Gastroesophageal sphincter (tissue), 4 donors: ENCODE data around the gene AHI1. TPM values are rescaled to one million over a fixed set of nuclear protein-coding genes. Genes with fewer than 3 reads are reported as not detected.
"Not testable (repeated sequence)": the region's sequence is repeated elsewhere in the genome, so short reads cannot be mapped to it uniquely, and the experiment has no call there.

Experiments
- ATAC-seq: fragments of 150-250 bp; one replicate; pipeline ENCODE4 v1.9.1; 2016; ENCODE audit warnings: mild to moderate bottlenecking, moderate library complexity
- H3K27ac ChIP-seq, 4 donors: fragments of 200-600 bp; sonication (generic) in 3 of 4; 1 replicate in 3 of 4; 2 replicates in 1 of 4; pipeline ENCODE4 v1.5.1; 2016 to 2019
- H3K27me3 ChIP-seq: fragments of 200-600 bp; sonication (generic); one replicate; pipeline ENCODE4 v1.5.1; 2019
- H3K36me3 ChIP-seq, 2 donors: fragments of 200-600 bp; sonication (generic); one replicate each; pipeline ENCODE4 v1.5.1; 2019; ENCODE audit warnings: control low read depth in 1 of 2
- H3K4me1 ChIP-seq, 3 donors: fragments of 200-600 bp; sonication (generic); 1 replicate in 2 of 3; 2 replicates in 1 of 3; pipeline ENCODE4 v1.5.1; 2016 to 2019; ENCODE audit warnings: control low read depth in 2 of 3
- H3K4me3 ChIP-seq, 2 donors: fragments of 200-600 bp; sonication (generic); one replicate each; pipeline ENCODE4 v1.5.1; 2019; ENCODE audit warnings: mild to moderate bottlenecking in 1 of 2, moderate library complexity in 1 of 2
- H3K9me3 ChIP-seq, 3 donors: fragments of 200-600 bp; sonication (generic); one replicate each; pipeline ENCODE4 v1.5.1; 2017 to 2019; ENCODE audit warnings: control low read depth in 2 of 3
- EP300 ChIP-seq: sonication (generic); formaldehyde crosslinking; IDR thresholded peaks from one replicate; pipeline ENCODE4 v1.6.1; 2017; ENCODE audit warnings: antibody characterized with exemption, mild to moderate bottlenecking
- POLR2A ChIP-seq, 2 donors: fragments of 450-650 bp; IDR thresholded peaks; one replicate each; pipeline ENCODE4 v1.6.1; 2017; ENCODE audit warnings: antibody characterized with exemption in 2 of 2, mild to moderate bottlenecking in 2 of 2, moderate library complexity in 1 of 2
- POLR2AphosphoS5 ChIP-seq: sonication (generic); formaldehyde crosslinking; IDR thresholded peaks from one replicate; pipeline ENCODE4 v1.6.1; 2017; ENCODE audit warnings: antibody characterized with exemption
- WGBS, 2 donors: methylation state at CpG; one replicate each; pipeline ENCODE4 v1.1.5; 2018; ENCODE audit warnings: low coverage in 1 of 2; 5-methylcytosine and 5-hydroxymethylcytosine counted together
- total RNA-seq, 4 donors: library from RNA; depleted of rRNA; stranded (reverse); fragments of >200 nt; gene quantifications; one replicate each; pipeline ENCODE4 v1.1.0, GENCODE V29; 2016
- TF ChIP-seq, protein P1 (sequence below), 4 experiments: fragments of 200-600 bp in 2 of 4; fragments of 450-650 bp in 2 of 4; sonication (generic) in 1 of 4; IDR thresholded peaks; one replicate each; pipeline ENCODE4 v1.5.1; 2017 to 2019; ENCODE audit warnings: antibody characterized with exemption in 4 of 4, mild to moderate bottlenecking in 2 of 4, moderate library complexity in 2 of 4

AHI1 gene
- total RNA-seq, 4 donors from 2014 or later: 16.7 to 35.9 (median 27.0) TPM

DNA sequence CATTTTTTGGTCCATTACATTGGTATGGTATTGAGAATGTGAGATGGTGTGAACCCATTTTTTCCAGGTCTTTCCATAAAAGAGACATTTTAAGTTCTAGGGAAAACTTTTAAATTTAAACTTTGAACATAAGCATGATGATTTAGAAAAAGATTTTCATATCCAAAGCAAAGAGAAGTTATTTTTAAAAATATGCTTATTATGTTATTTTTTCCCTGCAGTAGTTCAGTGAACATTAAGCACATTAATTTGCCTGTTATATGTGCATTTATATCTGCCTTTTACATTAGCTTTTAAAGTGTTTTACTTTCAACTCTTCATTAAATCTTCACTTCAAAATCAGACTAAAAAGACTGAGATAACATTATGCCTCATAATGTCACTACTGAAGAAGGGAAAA, 116.7 kb downstream of the AHI1 start:
- no peaks in the 10 kb centered on the region for H3K27me3 ChIP-seq
- H3K36me3 ChIP-seq: no peaks in the 10 kb centered on the region
- H3K4me3 ChIP-seq: no peak overlapping the region
- no peaks in the 10 kb centered on the region for H3K9me3 ChIP-seq
- no peak for ATAC-seq
- H3K27ac ChIP-seq: no peak overlapping the region
- no peak for TF ChIP-seq POLR2A (IDR thresholded peaks at IDR 0.05)
- TF ChIP-seq, protein P1, sequence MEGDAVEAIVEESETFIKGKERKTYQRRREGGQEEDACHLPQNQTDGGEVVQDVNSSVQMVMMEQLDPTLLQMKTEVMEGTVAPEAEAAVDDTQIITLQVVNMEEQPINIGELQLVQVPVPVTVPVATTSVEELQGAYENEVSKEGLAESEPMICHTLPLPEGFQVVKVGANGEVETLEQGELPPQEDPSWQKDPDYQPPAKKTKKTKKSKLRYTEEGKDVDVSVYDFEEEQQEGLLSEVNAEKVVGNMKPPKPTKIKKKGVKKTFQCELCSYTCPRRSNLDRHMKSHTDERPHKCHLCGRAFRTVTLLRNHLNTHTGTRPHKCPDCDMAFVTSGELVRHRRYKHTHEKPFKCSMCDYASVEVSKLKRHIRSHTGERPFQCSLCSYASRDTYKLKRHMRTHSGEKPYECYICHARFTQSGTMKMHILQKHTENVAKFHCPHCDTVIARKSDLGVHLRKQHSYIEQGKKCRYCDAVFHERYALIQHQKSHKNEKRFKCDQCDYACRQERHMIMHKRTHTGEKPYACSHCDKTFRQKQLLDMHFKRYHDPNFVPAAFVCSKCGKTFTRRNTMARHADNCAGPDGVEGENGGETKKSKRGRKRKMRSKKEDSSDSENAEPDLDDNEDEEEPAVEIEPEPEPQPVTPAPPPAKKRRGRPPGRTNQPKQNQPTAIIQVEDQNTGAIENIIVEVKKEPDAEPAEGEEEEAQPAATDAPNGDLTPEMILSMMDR (IDR thresholded peaks at IDR 0.05): no peak
- no peak for TF ChIP-seq POLR2AphosphoS5
- no peak for TF ChIP-seq EP300
- H3K4me1 ChIP-seq: no peaks in the 10 kb centered on the region

DNA sequence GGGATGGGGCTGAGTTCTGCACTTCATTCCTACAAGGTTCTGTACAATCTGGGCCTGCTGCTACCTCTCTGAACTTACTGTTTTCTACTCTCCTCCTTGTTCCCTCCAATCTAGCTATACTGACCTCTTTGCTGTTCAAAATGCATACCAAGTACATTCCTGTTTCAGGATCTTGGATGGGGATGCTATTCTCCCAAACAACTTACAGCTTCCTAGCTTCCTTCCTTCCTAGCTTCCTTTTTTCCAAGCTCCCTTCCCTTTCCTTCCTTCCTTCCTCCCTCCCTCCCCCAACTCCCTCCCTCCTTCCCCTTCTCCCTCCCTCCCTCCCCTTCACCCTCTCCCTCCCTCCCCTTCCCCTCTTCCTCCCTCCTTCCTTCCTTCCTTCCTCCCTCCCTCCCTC, 117.9 kb downstream of the AHI1 start:
- H3K9me3 ChIP-seq: no peaks in the 10 kb centered on the region
- no peaks in the 10 kb centered on the region for H3K36me3 ChIP-seq
- H3K27me3 ChIP-seq: no peaks in the 10 kb centered on the region
- H3K27ac ChIP-seq: no peak overlapping the region
- TF ChIP-seq POLR2AphosphoS5 (no peak), POLR2A (IDR thresholded peaks at IDR 0.05) (no peak), EP300 (no peak)
- TF ChIP-seq, protein P1 (IDR thresholded peaks at IDR 0.05): no peak
- ATAC-seq: no peak
- no peak overlapping the region for H3K4me3 ChIP-seq
- H3K4me1 ChIP-seq: no peaks in the 10 kb centered on the region

DNA sequence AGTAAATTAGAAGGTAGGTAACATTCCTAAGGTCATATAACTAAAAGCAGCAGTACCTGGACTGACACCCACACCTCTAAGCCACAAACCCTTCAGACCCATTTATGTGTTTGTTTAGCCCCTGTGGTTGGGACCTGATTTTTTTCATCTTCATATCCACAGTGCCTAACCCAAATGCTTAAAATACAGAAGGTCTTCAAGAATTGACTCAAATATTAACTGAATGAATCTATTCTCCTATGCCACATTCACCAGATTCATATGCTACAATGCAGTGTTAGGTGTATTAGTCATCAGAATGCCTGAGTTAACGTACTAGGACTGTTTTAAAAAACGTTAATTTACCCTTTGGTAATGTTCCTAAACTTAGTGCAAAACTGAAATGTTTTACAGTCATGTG, 124.8 kb downstream of the AHI1 start:
- peaks cover 0 to 13% of the 10 kb centered on the region in 2 donors for H3K36me3 ChIP-seq
- WGBS, 2 donors: 65 to 80% methylated on average over 2 of the region's 2 CpGs
- no peaks in the 10 kb centered on the region for H3K27me3 ChIP-seq
- no peak overlapping the region for H3K27ac ChIP-seq
- H3K9me3 ChIP-seq: no peaks in the 10 kb centered on the region
- ATAC-seq: no peak
- TF ChIP-seq, protein P1 (IDR thresholded peaks at IDR 0.05): no peak
- TF ChIP-seq POLR2A (IDR thresholded peaks at IDR 0.05): no peak
- no peak for TF ChIP-seq POLR2AphosphoS5
- no peak for TF ChIP-seq EP300
- no peaks in the 10 kb centered on the region for H3K4me1 ChIP-seq
- no peak overlapping the region for H3K4me3 ChIP-seq

DNA sequence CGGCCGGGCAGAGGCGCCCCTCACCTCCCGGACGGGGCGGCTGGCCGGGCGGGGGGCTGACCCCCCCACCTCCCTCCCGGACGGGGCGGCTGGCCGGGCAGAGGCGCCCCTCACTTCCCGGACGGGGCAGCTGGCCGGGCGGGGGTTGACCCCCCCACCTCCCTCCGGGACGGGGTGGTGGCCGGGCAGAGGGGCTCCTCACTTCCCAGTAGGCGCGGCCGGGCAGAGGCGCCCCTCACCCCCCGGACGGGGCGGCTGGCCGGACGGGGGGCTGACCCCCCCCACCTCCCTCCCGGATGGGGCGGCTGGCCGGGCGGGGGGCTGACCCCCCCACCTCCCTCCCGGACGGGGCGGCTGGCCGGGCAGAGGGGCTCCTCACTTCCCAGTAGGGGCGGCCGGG, 133.9 kb downstream of the AHI1 start:
- WGBS, 2 donors: no CpG with 5 or more reads among the region's 39 CpGs
- not testable (repeated sequence) for H3K36me3 ChIP-seq, H3K27me3 ChIP-seq, H3K4me1 ChIP-seq, H3K27ac ChIP-seq, ATAC-seq, H3K4me3 ChIP-seq
- peaks cover 0 to 13% (median 0%) of the 10 kb centered on the region in 3 donors for H3K9me3 ChIP-seq

DNA sequence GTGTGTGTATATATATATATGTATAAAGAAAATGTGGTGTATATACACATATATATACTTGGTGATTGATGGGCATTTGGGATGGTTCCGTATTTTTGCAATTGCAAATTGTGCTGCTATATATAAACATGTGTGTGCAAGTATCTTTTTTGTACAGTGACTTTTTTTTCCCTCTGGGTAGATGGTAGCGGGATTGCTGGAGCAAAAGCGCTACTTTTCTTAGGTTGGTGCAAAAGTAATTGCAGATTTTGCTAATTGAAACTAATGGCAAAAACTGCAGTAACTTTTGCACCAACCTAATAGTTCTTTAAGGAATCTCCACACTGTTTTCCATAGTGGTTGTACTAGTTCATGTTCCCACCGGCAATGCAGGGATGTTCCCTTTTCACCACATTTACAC, 135.4 kb downstream of the AHI1 start:
- WGBS, 2 donors: 87 to 95% methylated on average over 4 of the region's 4 CpGs
- no peaks in the 10 kb centered on the region for H3K4me1 ChIP-seq
- no peaks in the 10 kb centered on the region for H3K27me3 ChIP-seq
- no peak overlapping the region for H3K4me3 ChIP-seq
- no peak overlapping the region for H3K27ac ChIP-seq
- TF ChIP-seq POLR2AphosphoS5 (no peak), POLR2A (IDR thresholded peaks at IDR 0.05) (no peak), EP300 (no peak)
- TF ChIP-seq, protein P1 (IDR thresholded peaks at IDR 0.05): no peak
- no peaks in the 10 kb centered on the region for H3K36me3 ChIP-seq
- peaks cover 0 to 13% (median 0%) of the 10 kb centered on the region in 3 donors for H3K9me3 ChIP-seq
- ATAC-seq: no peak

DNA sequence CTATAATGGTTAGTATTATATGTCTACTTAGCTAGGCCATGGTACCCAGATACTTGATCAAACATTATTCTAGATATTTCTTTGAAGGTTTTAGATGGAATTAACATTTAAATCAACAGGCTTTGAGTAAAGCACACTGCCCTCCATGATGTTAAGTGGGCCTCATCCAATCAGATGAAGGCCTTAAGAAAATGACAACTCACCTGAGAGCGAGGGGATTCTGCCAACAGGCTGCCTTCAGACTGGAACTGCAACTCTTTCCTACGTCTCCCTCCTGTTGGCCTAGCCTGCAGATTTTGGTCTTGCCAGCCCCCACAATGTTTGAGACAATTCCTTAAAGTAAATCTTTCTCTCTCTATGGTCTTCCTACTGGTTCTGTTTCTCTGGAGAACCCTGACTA, 137.3 kb downstream of the AHI1 start:
- Histone ChIP-seq H3K4me3 (no peak overlapping the region), H3K36me3 (peaks cover 0 to 3% of the 10 kb centered on the region in 2 donors), H3K9me3 (peaks cover 0 to 7% (median 0%) of the 10 kb centered on the region in 3 donors), H3K27me3 (no peaks in the 10 kb centered on the region), H3K27ac (no peak overlapping the region), H3K4me1 (no peaks in the 10 kb centered on the region)
- no peak for TF ChIP-seq POLR2A (IDR thresholded peaks at IDR 0.05)
- TF ChIP-seq, protein P1 (IDR thresholded peaks at IDR 0.05): no peak
- WGBS, 2 donors: 83 to 95% methylated on average over 2 of the region's 2 CpGs
- no peak for ATAC-seq
